Measurements from ENCODE around the gene TP53BP2. TPM values are rescaled to one million over a fixed set of nuclear protein-coding genes. Genes with fewer than 3 reads are reported as not detected.
A peak's percentile ranks its signal among the peaks of the same experiment; 100 is the strongest.
"Not testable (repeated sequence)": the region's sequence is repeated elsewhere in the genome, so short reads cannot be mapped to it uniquely, and the experiment has no call there.

Gene TP53BP2
- total RNA-seq, 1 experiment from 2014 or later = 22.8 TPM

DNA sequence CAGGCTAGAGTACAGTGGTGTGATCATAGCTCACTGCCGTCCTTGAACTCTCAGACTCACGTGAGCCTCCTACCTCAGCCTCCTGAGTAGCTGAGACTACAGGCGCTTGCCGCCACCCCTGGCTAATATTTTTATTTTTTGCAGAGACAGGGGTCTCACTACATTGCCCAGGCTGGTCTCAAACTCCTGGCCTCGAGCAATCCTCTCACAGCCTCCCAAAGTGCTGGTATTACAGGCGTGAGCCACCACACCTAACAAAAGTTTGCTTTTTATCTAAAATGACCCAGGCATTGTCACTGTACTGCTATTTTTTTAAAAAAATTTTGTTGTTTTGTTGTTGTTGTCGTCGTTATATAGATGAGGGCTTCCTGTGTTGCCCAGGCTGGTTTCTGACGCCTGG lies 87.0 kb downstream of the TP53BP2 start:
- in situ Hi-C loops (cut with HindIII; ENCODE audit: low pct_unique_long_range_greater_than_20kb, low sequenced_read_pairs) = no loop called here
- DNase-seq (ENCODE audit: low read depth, low spot score) = no peak

DNA sequence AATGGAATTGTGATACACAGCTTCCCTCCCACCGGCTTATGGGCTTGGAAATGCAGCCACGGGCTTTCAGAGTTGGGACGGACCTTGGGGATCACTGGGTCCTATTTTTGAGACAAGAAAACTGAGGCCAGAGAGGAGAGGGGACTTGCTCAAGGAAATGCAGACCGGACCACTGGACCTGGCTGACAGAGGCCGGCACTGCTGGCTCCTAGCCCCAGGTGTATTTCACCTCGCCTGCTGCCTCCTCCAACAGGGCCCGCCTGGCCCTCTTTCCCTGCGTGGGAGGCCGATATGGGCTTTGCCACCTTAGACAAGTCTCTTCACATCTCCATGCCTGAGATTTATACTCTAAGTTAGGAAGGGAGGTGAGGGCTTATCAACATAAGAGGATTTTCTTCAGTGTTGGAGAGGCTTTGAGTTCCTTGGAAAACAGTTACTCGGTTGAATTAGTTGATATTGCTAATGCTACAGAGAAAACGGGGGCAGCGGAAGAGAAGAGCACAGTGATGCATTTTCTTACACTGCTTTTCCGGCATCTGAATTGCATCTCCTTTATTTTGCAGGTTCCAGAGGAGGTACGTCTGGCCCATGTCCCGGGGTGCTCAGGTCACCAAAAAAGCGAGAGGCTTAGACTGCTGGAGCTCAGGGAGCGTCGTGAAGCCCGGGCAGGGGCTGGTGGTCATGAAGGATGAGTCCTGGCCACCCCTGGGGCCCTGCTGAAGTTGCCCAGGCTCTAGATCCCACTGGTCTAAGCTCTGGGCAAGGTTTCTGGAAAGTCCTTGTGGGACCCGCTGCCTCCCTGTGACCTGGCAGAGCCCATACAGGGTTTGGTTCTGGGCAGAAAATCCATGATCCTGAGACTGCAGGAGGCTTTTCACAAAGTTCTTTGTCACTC lies 88.7 kb downstream of the TP53BP2 start:
- no peak for DNase-seq (ENCODE audit: low read depth, low spot score)
- in situ Hi-C loops (cut with HindIII; ENCODE audit: low pct_unique_long_range_greater_than_20kb, low sequenced_read_pairs) = no loop called here

DNA sequence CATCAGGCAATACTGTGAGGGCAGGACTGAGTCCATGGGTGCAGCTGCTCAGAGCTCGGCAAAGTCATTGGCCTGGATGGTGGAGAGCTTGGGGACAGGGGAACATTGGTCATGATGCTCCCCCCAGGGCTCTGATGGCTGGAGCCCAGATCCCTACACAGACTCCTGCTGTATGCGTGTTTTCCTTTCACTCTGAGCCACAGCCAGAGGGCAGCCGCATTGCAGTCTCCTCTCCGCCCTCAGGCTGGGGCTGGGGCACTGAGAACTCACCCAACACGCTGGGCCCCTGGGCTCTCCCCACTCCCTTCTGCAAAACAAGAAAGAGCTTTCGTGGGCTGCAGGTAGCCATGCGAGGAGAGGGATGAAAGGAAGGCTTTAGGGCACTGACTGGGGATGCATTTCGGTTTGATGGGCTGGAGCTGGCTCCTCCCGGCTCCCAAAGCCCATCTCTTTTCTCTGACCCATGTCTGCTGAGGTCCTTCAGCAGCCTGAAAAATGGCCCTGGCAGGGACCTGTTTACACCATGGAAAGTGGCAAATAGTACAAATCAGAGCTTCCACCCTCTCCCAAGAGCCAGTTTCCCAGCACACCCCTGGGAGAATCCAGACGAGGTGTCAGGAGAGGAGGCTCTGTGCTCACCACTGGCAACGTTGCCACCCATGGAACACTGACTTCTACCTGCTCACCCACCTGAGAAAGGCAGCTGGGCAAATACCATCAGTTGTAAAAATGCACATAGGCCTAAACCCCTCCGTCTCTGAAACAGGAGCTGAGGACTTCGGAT lies 89.6 kb downstream of the TP53BP2 start:
- no peak for DNase-seq (ENCODE audit: low read depth, low spot score)
- in situ Hi-C loops (cut with HindIII; ENCODE audit: low pct_unique_long_range_greater_than_20kb, low sequenced_read_pairs) = no loop called here

DNA sequence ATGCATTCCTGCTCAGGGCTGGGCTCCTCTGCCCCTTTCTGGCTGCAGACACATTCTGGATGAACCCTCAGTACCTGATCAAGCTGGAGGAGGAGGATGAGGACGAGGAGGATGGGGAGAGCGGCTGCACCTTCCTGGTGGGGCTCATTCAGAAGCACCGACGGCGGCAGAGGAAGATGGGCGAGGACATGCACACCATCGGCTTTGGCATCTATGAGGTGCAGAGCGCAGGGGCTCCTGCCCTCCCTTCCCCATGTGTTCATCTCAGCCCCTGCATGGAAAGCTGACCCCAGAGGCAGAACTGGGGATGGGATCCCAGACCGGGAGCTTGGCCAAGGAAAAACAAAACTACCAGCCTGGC lies 90.3 kb downstream of the TP53BP2 start:
- in situ Hi-C loops (cut with HindIII; ENCODE audit: low pct_unique_long_range_greater_than_20kb, low sequenced_read_pairs) = no loop called here
- DNase-seq (ENCODE audit: low read depth, low spot score) = no peak

DNA sequence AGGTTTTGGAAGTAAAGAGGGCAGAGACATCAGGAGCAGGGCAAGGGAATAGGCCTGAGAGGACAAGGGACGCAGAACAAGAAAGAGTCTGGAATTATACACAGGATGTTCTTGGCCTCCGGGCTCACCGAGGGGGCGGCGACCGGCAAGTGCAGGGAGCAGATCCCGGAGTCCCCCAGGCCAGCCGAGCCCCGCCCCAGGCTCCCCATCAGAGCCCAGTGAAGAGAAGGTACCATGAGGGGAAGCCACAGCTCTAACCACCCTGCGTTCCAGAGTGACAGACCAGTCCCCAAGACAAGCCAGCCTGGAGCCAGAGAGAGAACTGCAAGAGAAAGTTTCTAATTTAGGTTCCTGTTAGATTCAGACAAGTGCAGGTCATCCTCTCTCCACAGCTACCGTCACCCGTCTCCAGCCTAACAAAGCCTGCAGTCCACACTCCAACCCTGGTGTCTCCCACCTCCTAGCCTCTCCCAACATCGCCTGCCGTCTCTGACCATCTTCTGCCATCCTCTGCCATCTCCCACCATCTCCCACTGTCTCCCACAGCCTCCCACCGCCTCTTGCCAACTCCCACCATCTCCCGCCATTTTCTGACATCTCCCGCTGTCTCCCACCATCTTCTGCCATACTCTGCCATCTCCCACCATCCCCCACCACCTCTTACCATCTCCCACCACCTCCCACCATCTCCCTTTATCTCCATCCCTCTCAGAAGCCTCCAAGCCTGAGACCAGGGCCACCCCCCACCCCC lies 90.9 kb downstream of the TP53BP2 start:
- DNase-seq (ENCODE audit: low read depth, low spot score) = no peak
- in situ Hi-C loops (cut with HindIII; ENCODE audit: low pct_unique_long_range_greater_than_20kb, low sequenced_read_pairs) = no loop called here

DNA sequence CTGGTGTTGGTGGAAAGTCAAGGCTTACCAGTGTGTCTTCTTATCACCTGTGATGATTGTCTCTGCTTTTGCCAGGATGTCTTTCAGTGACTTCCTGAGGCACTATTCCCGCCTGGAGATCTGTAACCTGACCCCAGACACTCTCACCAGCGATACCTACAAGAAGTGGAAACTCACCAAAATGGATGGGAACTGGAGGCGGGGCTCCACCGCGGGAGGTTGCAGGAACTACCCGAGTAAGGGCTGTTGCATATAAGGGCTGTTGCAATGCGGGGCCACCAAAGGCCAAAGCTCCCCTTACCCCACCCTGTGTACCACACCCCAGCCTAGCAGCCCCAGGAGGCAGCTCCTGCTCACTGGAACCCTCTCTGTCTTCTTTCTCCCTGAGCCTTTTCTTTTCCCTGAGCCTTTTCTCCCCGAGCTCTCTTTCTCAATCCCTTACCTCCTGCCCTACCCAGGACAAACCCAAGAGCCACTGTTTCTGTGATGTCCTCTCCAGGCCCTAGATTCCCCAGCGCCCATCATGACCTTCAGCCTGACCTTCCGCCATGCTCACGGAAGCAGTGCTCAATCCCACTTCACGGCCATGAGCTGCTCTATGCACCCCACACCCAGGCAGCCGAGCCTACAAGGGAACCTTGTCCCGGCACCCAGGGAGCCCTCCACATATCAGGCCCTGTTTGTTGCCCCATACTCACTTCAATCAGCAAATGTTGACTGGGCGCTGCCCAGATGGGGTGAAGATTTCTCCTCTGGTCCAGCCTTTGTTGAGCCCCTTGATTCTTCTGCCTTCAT lies 92.8 kb downstream of the TP53BP2 start:
- DNase-seq (ENCODE audit: low read depth, low spot score) = no peak
- in situ Hi-C loops (cut with HindIII; ENCODE audit: low pct_unique_long_range_greater_than_20kb, low sequenced_read_pairs) = no loop called here

DNA sequence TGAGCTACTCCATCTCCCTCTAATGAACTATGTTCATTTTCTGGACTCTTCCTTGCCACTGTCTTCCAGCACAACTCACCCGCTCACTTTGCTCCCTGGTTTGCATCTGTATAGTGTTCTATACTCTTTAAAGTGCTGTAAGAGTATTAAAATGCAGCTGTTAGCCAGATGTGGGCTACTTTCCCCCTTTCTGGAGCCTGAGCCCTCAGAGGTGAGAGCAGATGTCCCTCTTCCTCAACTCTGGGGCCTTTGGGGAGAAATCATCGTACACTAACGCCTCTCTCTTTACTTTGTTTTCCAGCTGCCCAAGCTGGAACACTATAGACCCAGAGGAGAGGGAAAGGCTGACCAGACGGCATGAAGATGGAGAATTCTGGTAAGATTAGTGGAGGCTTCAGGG lies 94.1 kb downstream of the TP53BP2 start:
- no peak for DNase-seq (ENCODE audit: low read depth, low spot score)
- in situ Hi-C loops (cut with HindIII; ENCODE audit: low pct_unique_long_range_greater_than_20kb, low sequenced_read_pairs) = no loop called here

DNA sequence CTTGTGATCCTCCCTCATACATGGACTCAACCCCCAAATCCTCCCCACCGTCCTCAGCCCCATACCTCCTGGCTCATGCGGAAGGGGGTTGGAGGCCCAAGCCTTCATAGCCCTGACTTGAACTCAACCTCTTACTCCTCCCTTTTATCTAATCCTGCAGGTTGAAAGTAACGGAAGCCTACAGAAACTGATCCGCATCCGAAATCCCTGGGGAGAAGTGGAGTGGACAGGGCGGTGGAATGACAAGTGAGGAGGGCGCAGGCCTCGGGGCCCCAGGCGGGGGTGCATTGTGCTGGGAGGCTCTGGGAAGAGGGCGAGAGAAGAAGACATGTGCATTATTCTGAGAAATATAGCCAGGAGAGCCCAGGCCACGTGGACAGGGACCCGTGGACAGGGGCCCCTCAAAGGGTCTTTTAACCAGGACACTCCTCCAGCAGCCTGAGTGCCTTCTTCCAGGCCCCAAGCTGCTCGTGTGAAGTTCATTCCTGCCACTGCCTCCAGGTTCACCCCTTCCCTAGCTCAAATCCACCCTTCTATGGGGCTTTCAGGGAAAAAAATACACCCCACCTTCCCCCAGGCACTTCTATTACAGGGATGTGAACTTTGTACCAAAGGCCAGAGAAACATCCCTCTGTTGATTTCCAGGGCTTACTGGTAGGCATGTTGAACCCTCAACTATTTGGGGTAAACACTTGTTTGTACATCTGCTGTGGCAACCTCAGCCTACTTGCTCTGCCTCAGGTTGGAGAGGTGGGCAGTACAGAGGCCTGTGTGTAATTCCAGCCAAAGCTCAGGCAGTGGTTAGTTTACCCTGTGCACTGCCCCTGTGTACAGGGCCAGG lies 94.8 kb downstream of the TP53BP2 start:
- in situ Hi-C loops (cut with HindIII; ENCODE audit: low pct_unique_long_range_greater_than_20kb, low sequenced_read_pairs) = no loop called here
- DNase-seq (ENCODE audit: low read depth, low spot score) = no peak

DNA sequence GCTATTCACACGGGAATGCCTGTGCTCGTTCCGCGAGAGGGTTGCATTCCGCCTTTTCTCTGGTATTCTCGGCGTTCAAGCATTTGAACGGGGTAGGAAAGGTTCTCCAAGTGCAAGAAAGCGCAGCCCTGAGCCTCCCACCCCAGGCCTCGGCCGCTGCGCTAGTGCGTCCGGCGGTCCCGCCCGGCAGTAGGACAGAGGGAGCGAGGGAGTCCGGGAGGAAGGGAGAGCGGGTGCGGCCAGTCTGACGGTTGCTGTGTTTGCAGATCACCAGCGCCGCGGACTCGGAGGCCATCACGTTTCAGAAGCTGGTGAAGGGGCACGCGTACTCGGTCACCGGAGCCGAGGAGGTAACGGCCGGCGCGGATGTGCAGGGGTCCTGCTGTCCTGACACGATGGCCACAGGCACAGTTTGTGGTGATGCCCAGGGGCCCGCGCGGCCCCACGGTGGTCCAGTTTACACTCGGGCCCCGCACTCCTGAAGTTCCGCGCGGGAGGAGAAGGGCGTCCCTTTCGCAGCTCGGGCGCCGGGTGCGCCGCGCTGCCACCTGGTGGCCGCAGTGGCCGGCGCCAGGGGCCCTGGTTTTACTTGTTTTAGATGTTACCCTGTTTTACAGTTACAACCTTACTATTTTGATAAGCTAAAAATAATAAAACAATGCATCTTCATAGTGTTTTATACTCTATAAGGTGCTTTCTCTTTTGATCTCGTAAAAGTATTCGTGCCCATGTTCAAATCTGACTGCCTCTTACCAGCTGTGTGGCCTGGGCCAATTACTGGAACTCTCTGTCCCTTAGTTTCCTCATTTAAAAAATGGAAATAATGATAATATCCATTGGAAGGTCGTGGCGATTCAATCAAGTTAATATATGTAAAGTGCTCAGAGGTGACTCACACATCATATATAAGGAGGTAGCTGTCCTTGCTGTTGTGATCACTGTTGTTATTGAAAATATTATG lies 96.7 kb downstream of the TP53BP2 start:
- DNase-seq (ENCODE audit: low read depth, low spot score) = peak; percentile 35
- in situ Hi-C loops (cut with HindIII; ENCODE audit: low pct_unique_long_range_greater_than_20kb, low sequenced_read_pairs) = no loop called here

DNA sequence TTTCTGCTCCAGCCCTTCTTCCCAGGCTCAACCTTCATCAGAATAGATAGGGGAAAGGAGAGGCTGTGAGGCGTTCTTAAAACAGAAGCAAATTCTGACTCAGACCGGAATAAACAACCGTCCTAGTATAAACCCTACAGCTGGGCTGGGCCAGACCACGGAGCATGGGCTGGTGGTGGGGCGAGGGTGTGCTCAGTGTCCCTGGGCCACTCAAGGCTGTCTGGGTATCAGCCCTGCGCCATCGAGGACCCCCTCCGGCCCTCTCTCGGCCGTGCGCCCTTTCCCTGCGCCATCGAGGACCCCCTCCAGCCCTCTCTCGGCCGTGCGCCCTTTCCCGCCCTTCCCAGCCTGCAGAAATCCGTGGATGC lies 97.4 kb downstream of the TP53BP2 start:
- in situ Hi-C loops (cut with HindIII; ENCODE audit: low pct_unique_long_range_greater_than_20kb, low sequenced_read_pairs) = no loop called here
- DNase-seq (ENCODE audit: low read depth, low spot score) = no peak

DNA sequence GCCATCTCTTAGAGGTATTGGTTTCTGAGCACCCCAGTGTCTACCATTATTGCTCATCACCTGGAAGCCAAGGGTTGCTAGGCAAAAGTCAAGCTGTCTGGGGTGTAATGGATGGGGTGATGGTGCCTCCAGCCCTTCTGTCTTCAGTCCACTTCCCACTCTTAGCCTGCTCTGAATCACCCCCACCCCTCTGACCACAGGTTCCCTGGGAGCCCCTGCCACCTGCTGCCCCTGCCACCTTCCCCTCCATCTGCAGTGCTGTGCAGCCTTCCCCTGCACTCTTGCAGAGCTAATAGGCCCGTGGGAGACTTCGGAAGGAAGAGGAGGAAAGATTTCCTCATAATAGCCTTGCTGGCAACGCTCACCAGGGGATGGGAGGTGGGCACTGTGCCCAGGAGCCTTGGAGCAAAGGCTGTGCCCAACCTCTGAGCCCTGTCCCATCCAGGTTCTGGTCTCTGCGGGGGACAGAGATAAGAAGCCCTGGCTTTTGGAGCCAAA lies 97.9 kb downstream of the TP53BP2 start:
- in situ Hi-C loops (cut with HindIII; ENCODE audit: low pct_unique_long_range_greater_than_20kb, low sequenced_read_pairs) = no loop called here
- DNase-seq (ENCODE audit: low read depth, low spot score) = no peak

DNA sequence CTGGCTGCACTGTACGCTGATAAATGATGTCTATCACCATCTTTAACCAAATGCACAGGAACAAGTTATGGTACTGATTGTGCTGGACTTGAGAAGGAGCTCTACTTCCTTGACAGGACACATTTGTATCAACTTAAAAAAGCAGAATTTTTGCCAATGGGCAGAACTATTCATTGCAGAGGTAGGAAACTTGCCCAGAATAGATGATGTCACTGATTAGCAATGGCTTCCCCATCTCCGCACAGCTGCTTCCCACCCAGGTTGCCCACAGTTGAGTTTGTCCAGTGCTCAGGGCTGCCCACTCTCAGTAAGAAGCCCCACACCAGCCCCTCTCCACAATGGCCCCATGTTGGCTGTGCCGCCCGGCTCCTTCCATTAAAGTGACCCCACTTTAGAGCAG lies 100.0 kb downstream of the TP53BP2 start:
- in situ Hi-C loops (cut with HindIII; ENCODE audit: low pct_unique_long_range_greater_than_20kb, low sequenced_read_pairs) = no loop called here
- no peak for DNase-seq (ENCODE audit: low read depth, low spot score)

DNA sequence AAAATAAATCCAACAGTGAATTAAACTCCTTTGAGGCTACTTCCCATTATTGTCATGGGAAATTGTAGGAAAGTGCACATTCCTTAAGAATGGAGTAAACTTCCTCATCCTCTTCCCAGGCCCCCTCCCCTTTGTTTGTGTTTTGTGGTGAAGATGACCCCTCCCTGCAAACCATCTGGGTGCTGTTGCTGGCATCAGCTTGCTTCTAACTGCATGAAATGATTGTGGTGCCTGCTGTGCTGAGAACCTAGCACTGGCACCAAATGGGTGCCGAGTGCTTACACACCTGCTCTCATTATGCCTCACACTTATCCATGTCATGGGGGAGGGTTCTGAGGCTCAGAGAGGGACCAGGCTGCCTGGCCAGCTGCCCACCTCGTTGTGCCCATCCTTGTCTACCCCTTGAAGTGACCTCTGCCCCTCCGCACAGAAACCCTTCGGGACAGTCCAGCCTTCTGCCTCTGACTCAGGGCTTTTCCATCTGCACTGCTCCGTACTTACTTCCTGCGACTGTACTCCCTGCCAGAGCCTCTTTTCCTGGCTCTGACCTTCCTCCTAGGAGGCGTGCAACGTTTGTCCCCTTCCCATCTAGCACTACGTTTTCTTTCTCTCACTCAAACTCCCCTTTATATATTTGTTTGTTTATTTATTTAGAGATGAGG lies 102.8 kb downstream of the TP53BP2 start:
- no peak for DNase-seq (ENCODE audit: low read depth, low spot score)

DNA sequence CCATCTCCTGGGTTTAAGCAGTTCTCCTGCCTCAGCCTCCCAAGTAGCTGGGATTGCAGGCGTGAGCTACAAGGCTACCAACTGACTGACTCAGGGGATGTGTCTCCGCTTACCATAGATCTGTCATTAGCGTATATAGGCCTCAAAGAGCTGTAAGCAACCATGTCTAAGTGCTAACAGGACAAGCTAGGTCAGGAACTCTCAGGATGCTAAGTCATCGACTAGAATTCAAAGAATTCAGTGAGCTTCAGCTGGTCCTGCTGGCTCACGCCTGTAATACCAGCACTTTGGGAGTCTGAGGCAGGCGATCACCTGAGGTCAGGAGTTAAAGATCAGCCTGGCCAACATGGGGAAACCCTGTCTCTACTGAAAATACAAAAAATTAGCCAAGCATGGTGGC lies 103.9 kb downstream of the TP53BP2 start:
- DNase-seq (ENCODE audit: low read depth, low spot score) = no peak
- in situ Hi-C loops (cut with HindIII; ENCODE audit: low pct_unique_long_range_greater_than_20kb, low sequenced_read_pairs) = no loop called here

More for the DNA sequence above, 102.8 kb downstream of the TP53BP2 start:
- in situ Hi-C loops (cut with HindIII; ENCODE audit: low pct_unique_long_range_greater_than_20kb, low sequenced_read_pairs) = no loop called here

DNA sequence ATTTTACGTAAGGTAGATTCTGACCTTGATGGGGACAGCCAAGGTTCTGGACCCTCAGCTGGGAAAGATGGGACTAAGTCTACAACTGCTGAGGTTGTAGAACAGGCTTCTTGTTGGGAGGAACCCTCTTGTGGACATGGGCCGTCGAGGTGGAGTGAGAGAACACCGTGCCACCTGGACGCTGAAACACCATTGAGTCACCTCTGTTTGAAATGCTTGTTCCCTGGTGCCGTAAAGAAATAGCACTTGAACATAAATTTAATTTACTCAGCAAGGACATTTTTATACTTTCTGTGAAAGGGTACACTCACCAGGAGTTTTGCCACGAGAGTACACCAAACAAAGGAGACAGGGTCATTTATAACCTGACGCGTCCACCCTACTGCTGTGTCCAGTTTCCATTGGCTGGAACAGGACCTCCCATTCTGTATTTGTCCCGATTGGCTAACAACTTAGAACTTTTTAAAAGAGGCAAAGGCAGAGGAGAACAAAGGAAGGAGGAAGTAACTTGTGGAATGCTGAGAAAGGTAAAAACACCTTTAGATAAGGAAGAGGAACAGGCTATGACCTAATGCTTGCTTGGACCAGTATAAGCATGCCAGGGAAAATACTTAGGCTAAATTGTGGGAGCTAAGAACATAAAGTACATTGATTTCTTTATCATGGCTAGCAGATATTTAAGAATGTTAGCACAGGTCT lies 105.6 kb downstream of the TP53BP2 start:
- in situ Hi-C loops (cut with HindIII; ENCODE audit: low pct_unique_long_range_greater_than_20kb, low sequenced_read_pairs); DNase-seq (ENCODE audit: low read depth, low spot score): not testable (repeated sequence)
